NCI-H2171 (cell line): Measurements from ENCODE around the gene COQ8B.
A peak's percentile ranks its signal among the peaks of the same experiment; 100 is the strongest.
"Not testable (repeated sequence)": the region's sequence is repeated elsewhere in the genome, so short reads cannot be mapped to it uniquely, and the experiment has no call there.

Experiments
- DNase-seq: peaks from one replicate; lab custom pipeline; 2025; lab: John Stamatoyannopoulos, UW

The COQ8B gene

GRCh38 chr19:40716482-40717324 lies at the start of gene COQ8B, which contains the start of gene ITPKC:
Gene COQ8B (minus strand): TSS chr19:40716886. CDS start chr19:40714632, 2,254 bp downstream.
Gene ITPKC (plus strand): TSS chr19:40717112. CDS start chr19:40717136, 24 bp downstream.
- DNase-seq: peak; percentile 99

GRCh38 chr19:40766385-40766784 lies 49.7 kb upstream of the COQ8B start:
- not testable (repeated sequence) for DNase-seq

GRCh38 chr19:40763963-40764362 lies 47.3 kb upstream of the COQ8B start:
- no peak for DNase-seq

GRCh38 chr19:40763526-40763925 lies 46.8 kb upstream of the COQ8B start:
- no peak for DNase-seq

- no peak for DNase-seq
These were observed 46.2 kb upstream of the COQ8B start for GRCh38 chr19:40762754-40763470.

- DNase-seq: no peak
These were observed 42.7 kb upstream of the COQ8B start for GRCh38 chr19:40759352-40759751.

- no peak for DNase-seq
These were observed 41.8 kb upstream of the COQ8B start for GRCh38 chr19:40758491-40758890.

- DNase-seq: no peak
These were observed 39.9 kb upstream of the COQ8B start for GRCh38 chr19:40756502-40757110.

GRCh38 chr19:40755791-40756190 lies 39.1 kb upstream of the COQ8B start:
- DNase-seq: no peak

GRCh38 chr19:40755248-40755624 lies 38.5 kb upstream of the COQ8B start:
- no peak for DNase-seq

GRCh38 chr19:40754611-40755247 lies 38.0 kb upstream of the COQ8B start:
- DNase-seq: no peak

- no peak for DNase-seq
These were observed 35.6 kb upstream of the COQ8B start for GRCh38 chr19:40752257-40752781.

GRCh38 chr19:40750874-40751537 lies 34.3 kb upstream of the COQ8B start, which contains the start of gene SNRPA:
Gene SNRPA (plus strand): TSS chr19:40751203. CDS start chr19:40751409, 206 bp downstream.
- DNase-seq: peak; percentile 98

GRCh38 chr19:40750058-40750873 lies 33.6 kb upstream of the COQ8B start, which contains the start of gene ACTMAP:
Gene ACTMAP (minus strand): TSS chr19:40750477. CDS start chr19:40749803, 674 bp downstream.
- DNase-seq: peak; percentile 100

GRCh38 chr19:40747536-40747935 lies 30.9 kb upstream of the COQ8B start:
- DNase-seq: no peak

GRCh38 chr19:40745402-40745780 lies 28.7 kb upstream of the COQ8B start:
- no peak for DNase-seq

- no peak for DNase-seq
These were observed 28.1 kb upstream of the COQ8B start for GRCh38 chr19:40744554-40745401.

GRCh38 chr19:40743926-40744325 lies 27.2 kb upstream of the COQ8B start:
- no peak for DNase-seq

GRCh38 chr19:40742886-40743285 lies 26.2 kb upstream of the COQ8B start:
- no peak for DNase-seq
